Left forelimb (tissue), 1 donor: Measurements from ENCODE around the gene SYNE2.
"Not testable (repeated sequence)": the region's sequence is repeated elsewhere in the genome, so short reads cannot be mapped to it uniquely, and the experiment has no call there.

Experiments
- DNase-seq: peaks from one replicate; pipeline ENCODE4 v3.0.0-alpha.2; 2018; ENCODE audit warnings: low spot score

The SYNE2 gene

DNA sequence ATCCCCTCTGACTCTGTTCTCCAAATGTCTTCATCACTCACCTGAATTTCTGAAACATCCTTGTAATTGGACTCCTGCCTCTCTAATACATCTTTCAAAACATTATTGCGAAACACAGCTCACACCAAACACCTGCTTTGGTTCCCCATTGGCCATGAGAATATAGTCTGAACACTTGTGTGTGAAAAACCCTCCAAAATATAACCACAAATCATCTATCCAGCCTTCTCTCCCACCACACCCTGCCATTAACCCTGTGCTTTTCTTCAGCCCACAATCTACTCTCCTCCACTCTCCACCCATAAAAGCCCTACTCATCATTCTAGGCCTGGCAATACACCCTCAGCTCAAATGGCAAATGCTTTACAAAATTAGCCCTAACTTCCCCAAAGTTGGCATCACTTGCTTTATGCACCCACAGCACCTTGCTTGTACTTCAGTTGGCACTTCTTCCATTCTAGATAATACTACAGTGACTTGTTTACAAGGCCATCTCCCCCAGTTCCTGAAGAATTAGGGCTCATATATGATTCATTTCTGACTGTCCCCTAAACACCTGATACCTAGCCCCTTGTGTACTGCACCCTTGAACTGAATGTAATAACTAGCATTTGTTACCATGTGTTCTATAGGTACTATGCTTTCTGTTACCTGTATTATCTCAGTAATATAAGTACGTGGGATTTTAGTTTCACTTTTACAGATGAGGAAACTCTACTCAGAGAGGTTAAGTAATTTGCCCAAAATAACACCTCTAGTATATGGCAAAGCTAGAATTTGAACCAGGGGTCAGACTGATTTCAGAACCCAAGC lies 17.3 kb downstream of the SYNE2 start:
- DNase-seq: not testable (repeated sequence)

DNA sequence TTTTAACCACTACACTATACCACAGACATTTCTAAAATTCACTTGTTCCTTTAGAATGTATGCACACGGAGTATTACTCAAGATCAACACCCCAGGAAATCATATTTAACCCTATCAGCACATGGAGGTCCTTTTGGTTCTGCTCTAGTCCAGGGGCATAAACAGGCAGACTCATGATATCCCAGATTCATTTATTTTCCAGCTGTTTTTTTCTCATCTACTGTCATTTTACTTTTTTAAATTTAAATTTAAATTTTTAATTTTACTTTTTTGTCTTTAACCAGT lies 17.9 kb downstream of the SYNE2 start:
- not testable (repeated sequence) for DNase-seq

DNA sequence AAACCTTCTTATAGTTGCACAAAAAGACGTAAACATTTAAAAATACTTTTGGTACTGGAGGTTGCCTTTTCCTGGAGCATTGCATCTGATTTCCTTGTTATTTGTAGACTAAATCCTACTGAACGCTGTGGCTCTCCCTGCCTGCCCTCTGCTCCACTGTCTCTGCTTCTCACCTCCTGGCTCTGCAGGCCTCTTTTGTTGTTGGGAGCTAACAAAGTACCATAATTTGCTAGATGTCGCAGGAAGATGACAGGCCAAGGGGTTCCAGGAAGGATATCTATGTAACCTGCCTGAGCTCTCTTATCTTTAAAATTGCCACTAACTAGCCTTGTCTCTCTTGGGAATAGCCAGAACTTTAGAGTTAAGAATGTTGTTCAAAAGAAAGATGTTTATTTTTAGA lies 21.4 kb downstream of the SYNE2 start:
- DNase-seq: no peak

DNA sequence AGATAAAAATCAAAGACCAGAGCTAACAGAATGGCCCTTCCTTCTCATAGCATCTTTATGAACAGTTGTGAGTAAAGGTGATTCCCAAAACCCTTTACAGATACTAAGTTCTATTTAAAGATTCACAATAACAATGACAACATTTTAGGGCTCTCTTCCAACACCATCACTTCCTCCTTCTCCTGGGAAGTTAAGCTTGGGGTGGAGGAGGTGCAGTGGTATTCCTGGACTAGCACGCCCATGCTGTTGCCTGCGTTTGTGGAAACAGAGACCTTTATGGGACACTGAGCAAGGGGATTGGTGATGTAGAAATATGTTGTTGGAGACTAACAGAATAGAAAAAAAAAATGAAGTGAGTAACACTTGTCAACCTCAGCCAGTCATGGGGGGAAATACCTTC lies 22.5 kb downstream of the SYNE2 start:
- DNase-seq: no peak

DNA sequence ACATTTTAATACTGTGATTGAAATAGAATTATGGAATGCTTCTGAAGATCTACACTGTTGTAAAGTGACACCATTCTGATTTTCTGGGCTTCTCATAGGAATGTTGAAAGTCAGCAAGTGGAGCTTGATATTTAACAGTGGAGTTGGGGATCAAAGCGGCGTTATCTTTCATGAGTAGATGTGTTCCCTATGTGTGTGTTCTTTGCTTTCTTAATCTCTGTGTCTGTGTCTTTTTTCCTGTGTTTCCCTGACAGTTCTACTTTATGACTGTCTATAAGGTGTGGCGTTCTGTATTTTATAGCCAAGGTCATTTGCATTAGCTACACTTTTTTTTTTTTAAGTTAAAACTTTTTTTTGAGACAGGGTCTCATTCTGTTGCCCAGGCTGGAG lies 24.7 kb downstream of the SYNE2 start:
- no peak for DNase-seq

DNA sequence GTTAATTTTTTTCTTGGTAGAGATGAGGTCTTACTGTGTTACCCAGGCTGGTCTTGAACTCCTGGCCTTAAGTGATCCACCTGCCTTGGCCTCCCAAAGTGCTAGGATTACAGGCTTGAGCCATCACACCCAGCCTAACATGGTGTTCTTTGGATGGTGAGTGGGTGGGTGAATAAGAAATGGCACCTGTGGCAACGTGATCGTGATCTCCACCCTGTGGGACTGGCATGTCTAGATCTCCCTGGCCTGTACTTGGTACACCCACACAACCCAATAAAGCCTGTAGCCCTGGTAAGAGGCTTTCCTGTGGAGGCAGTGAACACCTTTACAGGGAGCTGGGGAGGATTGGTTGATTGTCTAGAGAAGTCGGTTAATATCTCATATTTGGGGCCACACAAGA lies 25.2 kb downstream of the SYNE2 start:
- no peak for DNase-seq

DNA sequence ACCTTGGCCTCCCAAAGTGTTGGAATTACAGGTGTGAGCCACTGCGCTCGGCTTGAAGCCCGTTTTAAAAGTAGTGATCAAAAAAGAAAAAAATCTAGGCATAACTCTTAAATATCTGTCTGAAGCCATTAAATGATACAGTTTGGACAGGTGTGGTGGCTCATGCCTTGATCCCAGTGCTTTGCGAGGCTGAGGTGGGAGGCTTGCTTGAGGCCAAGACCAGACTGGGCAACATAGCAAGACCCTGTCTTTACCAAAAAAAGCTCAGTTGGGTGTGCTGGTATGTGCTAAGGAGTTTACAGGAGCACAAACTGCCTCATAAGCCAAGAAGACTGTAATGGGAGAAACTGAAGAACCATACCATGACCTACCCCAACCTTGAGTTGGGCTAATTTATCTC lies 26.0 kb downstream of the SYNE2 start:
- DNase-seq: no peak

DNA sequence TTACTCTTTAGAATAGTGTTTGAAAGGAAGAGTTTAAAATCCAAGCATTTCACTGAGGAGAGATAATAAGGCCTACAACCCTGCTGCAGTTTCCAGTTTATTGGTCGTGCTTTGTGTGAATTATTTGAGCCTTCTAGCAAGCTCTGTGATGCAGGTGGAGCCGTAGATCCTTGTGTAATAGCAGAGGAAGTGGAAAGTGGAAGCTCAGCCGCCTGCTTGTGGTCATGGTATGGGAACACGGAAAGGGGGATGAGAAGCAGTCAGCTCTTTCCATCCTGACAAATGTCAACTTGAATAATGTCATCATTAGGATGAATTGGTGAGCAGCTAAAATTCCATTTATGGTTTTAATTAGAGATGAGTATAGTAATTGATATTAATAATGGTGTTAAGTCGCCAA lies 29.1 kb downstream of the SYNE2 start:
- DNase-seq: no peak

DNA sequence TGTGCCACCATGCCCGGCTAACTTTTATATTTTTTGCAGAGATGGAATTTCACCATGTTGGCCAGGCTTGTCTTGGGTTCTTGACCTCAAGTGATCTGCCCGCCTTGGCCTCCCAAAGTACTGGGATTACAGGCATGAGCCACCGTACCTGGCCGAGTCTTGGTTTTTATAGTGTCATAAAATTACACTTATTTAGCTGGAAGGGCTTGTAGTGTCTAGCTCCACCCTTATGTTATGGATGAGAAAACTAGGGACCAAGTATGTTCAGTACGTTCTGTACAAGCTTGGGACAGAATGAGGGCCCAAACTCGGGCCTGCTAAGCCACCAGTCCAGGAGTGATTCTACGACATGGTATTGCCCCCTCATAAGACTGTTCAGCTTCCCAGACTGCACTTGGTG lies 35.1 kb downstream of the SYNE2 start:
- no peak for DNase-seq

DNA sequence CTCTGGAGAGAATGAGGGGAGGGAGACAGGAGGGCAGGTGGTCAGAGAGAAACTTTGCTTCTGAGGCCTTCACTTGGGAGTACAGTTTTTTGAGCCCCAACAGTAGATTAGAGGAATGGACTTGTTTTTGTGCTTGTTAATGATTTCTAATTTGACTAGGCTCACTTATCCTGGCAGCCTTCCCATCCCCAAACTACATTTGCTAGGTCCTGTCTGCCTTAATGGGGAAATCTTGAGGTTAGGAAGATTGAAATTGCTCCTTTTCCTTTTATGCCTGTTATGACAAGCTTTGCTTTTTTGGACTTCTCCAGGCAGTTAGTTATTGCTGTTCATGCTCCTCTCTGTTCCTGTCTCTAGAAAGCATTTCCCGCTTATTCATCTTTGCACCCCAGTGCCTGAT lies 37.7 kb downstream of the SYNE2 start:
- no peak for DNase-seq

DNA sequence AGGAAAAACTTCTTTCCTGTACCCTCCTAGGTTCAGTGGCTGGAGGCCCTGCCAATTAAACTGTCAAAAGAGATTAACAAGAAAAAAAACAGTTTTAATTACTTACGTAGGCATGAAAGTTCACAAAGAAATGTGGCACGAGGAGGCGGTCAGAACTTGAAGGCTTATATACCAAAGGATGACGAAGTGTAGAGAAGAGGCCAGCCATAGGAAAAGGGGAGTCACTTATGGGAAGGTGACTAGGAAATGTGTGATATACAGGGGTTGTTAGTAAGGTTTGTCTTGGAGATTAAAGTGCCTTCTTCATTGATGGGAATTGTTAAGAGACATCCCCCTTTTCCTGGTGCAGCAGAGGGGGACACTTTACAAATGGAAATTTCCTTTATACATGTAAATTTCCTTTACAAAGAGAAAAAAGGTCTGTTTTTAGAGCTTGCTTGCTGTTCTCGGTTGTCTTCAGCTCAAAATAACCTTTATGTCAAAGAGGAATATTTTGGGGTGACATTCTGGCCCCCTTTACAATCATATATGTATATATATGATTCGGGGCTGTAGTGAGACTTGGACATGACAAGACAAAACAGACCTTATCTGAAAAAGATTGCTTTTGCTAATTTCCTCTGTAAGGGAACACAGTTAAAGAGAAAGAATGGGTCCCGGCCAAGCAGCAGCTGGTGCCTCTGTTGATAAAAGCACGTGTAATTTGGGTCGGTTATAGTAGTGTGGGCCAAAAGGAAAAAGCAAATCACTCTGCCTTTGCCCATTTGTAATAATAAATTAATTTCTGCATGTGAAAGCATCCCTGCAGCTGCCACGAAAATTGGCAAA lies 38.6 kb downstream of the SYNE2 start:
- no peak for DNase-seq

DNA sequence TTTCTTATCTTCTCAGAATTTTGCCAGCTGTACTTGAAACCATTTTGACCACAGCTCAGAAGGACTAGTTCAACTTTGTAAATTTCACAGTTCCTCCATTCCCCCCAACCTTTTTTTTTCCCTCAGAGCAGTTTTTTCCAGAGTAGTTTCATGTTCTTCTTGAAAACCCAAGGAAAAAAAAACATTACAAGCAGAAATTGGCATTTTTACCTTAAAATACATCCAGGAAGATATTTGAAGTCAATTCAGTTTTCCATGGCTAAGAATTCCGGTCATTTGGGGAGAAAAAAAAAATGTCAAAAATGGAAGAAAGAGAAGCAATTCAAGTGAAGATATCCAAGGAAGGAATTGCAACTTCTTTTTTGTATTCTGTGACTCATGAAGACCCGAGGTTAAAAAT lies 39.5 kb downstream of the SYNE2 start:
- no peak for DNase-seq

DNA sequence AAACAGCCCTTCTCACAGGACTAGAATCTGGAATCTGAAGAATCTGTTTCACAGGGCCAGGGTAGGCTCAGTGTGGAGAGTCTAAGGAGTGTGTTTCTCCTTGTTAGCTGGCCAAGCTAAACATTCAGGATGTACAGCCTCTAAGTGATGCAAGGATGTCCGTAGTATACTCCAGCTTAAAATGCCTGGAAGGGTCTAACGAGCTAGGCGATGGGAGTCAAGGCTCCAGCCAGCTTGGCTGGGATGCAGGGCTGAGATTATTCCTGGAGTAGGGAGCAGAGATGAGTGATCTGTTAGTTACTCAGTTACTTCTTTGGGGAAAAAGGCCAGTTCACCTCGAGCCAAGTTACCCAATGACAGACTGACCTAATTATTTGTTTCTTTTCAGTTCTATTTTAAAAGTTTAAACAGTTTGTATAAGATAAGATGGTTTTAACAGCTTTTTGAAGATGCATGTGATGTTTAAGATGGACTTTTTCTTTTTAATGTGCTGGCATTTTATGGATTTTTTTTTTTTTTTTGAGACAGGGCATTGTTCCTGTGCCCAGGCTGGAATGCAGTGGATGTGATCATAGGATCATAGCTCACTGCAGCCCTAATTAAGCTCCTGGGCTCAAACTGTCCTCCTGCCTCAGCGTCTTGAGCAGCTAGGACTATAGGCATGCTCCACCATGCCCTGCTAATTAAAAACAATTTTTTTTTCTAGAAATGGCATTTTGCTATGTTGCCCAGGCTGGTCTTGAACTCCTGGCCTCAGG lies 41.1 kb downstream of the SYNE2 start:
- DNase-seq: peak; percentile 77

DNA sequence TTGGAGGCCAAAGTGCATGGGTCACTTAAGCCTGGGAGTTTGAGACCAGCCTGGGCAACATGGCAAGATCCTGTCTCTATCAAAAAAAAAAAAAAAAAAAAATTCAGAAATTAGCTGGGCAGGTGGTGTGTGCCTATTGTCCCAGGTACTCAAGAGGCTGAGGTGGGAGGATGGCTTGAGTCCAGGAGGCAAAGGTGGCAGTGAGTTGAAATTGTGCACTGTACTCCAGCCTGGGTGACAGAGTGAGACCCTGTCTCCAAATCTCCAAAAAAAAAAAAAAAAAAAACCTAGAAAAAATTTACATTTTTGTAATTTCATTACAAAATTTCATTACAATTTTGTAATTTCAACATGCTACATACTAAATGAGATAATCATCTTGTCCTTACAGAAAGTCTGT lies 42.7 kb downstream of the SYNE2 start:
- no peak for DNase-seq

DNA sequence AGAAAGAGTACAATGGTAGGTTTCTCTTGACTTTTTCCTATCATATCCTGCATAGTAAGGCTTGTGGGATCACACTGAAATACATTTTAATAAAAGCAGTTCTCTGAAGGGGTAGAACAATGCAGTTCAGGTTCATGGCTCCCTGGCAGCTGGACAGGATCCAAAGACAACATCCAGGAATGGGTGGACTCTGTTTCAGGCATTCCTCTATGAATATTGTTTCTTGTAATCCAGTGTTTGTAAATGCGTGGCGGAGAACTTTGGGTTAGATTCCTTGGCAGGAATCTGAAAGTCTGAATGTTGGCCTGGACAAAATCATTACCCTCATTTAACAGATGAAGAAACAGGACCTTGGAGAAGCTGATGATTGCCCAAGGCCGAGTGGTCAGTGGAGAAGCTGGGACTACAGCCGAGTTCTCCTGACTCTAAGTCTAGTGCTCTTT lies 43.5 kb downstream of the SYNE2 start:
- DNase-seq: no peak

DNA sequence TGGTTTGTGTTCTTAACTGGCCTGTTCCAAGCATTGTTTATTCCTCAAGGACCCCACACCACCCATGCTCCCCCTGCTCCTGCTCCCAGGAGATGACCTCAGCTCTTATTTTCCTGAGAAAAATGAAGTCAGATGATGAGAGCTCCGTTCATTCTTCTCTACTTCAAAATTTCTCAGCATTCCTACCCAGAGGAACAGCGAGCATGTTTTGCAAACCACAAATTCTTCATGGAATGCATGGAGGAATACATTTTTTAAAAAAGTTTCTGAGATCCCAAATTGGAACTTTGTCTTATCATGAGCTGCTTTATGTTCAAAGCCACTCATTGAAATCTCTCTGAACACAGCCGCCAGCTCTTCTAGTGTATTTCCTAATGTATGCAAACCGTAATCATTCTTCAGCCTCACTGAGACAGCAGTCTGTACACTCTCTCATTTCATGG lies 44.9 kb downstream of the SYNE2 start:
- no peak for DNase-seq

DNA sequence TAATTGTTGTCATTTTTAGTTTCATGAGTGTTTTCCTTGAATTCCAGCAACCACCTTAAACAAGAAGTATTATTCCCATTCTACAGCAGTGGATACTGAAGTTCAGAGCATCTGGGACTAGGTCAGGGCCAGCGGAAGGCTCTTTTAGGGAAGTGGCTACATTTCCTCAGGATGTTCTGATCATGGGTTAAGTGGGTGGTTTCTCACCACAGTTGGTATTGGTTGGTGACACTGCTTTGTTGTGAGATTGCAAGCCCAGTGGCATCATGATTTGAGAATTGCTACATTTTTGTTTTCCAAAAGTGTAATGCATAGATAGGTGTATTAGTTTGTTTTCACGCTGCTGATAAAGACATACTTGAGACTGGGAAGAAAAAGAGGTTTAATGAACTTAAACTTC lies 47.1 kb downstream of the SYNE2 start:
- DNase-seq: no peak

DNA sequence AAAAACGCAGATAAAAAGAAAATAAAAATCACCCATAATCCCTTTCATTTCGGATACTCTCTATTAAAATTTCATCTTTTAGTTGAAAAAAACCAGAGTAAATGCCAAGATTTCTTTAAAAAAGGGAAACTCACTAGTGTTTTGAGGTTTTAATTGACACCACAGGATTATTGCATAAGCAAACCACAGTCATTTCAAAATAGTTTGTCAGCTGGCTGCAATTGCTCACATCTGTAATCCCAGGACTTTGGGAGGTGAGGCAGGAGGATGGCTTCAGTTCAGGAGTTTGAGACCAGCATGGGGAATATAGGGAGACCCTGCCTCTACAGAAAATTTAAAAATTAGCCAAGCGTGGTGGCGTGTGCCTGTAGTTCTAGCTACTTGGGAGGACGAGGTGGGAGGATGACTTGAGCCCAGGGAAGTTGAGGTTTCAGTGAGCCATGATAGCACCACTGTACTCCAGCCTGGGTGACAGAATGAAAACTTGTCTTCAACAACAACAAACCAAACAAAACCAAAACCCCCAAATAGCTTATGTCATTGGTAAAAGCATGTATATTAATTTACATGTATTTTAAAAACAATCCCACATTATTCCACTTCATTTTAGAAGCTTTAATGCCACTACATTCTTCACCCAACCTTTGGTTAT lies 48.8 kb downstream of the SYNE2 start:
- DNase-seq: no peak

DNA sequence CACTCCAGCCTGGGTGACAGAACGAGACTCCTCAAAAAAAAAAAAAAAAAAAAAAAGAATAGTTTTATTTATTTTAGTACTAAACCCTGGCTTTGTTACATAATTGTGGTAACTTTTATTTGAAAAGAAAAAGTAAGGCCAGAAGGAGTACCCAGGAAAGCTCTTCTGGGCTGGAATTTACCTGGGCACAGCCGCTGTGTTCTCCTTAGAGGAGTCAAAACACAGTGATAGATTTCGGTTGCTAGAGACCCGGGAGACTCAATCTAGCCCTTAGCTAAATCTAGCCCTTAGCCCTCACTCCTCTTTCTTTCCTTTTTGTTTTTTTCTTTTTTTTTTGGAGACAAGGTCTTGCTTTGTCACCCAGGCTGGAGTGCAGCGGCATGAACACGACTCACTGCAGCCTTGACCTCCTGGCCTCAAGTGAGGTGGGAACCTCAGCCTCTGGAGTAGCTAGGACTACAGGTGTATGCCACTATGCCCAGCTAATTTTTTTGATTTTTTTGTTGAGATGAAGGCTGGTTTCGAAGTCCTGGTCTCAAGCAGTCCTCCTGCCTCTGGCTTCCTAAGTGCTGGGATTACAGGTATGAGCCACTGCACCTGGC lies 49.7 kb downstream of the SYNE2 start:
- DNase-seq: no peak

DNA sequence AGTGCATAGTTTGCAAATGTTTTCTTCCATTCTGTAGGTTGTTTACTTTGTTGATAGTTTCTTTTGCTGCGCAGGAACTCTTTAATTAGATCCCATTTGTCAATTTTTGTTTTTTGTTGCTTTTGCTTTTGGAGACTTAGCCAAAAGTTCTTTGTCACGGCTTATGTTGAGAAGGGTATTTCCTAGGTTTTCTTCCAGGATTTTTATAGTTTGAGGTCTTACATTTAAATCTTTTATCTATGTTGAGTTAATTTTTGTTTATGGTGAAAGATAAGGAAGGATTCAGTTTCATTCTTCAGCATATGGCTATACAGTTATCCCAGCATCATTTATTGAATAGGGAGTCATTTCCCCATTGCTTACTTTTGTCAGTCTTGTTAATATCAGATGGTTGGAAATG lies 51.9 kb downstream of the SYNE2 start:
- no peak for DNase-seq

DNA sequence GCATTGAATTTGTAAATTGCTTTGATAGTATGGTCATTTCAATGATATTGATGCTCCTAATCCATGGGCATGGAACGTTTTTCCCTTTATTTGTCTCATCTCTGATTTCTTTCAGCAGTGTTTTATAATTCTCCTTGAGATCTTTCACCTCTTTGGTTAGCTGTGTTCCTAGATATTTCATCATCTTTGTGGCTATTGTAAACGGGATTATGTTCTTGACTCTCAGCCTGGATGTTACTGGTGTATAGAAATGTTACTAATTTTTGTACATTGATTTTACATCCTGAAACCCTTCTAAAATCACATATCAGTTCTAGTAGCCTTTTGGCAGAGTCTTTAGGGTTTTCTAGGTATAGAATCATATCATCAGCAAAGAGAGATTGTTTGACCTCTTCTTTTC lies 52.6 kb downstream of the SYNE2 start:
- DNase-seq: no peak
